NCI-H446 treated with DMSO at 0.1 percent for 48 hours (cell line): ENCODE data around the gene TCF3.

Source experiments
- DNase-seq: peaks from one replicate; lab custom pipeline; 2025; lab: John Stamatoyannopoulos, UW

The TCF3 gene

GRCh38 chr19:1580957-1581356, 71.5 kb downstream of the TCF3 start:
- no peak for DNase-seq

- DNase-seq = no peak
These were observed 72.0 kb downstream of the TCF3 start for GRCh38 chr19:1580382-1580781.

GRCh38 chr19:1579222-1579621, 73.2 kb downstream of the TCF3 start:
- no peak for DNase-seq

- DNase-seq = no peak
These were observed 74.3 kb downstream of the TCF3 start for GRCh38 chr19:1577929-1578618.

GRCh38 chr19:1577090-1577928, 75.1 kb downstream of the TCF3 start:
- no peak for DNase-seq

- DNase-seq = no peak
These were observed 75.9 kb downstream of the TCF3 start for GRCh38 chr19:1576242-1577089.

- DNase-seq = no peak
These were observed 76.8 kb downstream of the TCF3 start for GRCh38 chr19:1575323-1576241.

GRCh38 chr19:1574354-1575136, 77.9 kb downstream of the TCF3 start:
- no peak for DNase-seq

- DNase-seq = no peak
These were observed 79.6 kb downstream of the TCF3 start for GRCh38 chr19:1572795-1573194.

GRCh38 chr19:1571358-1571757, 81.1 kb downstream of the TCF3 start:
- no peak for DNase-seq

- DNase-seq = no peak
These were observed 81.6 kb downstream of the TCF3 start for GRCh38 chr19:1570836-1571235.

GRCh38 chr19:1569997-1570396, 82.4 kb downstream of the TCF3 start:
- no peak for DNase-seq

GRCh38 chr19:1568320-1569019, 83.9 kb downstream of the TCF3 start, which contains the start of gene MEX3D:
TSS of gene MEX3D (minus strand) at chr19:1568325. CDS start at chr19:1568058, 267 bp downstream.
- DNase-seq = peak; percentile 38

GRCh38 chr19:1567848-1568227, 84.6 kb downstream of the TCF3 start:
- no peak for DNase-seq

GRCh38 chr19:1567116-1567847, 85.1 kb downstream of the TCF3 start:
- no peak for DNase-seq

- DNase-seq = peak; percentile 47
These were observed 85.9 kb downstream of the TCF3 start for GRCh38 chr19:1566392-1567115.

- no peak for DNase-seq
These were observed 89.2 kb downstream of the TCF3 start for GRCh38 chr19:1563251-1563650.

- no peak for DNase-seq
These were observed 91.1 kb downstream of the TCF3 start for GRCh38 chr19:1561236-1561842.
